NOMO-1 treated with DMSO at 0.1 percent for 48 hours (cell line): ENCODE results near the gene ACADVL.

Experiments used
- DNase-seq: peaks from one replicate; lab custom pipeline; 2025; ENCODE audit not compliant: unreplicated experiment; lab: John Stamatoyannopoulos, UW

Gene ACADVL

GRCh38 chr17:7250695-7251627 lies 31.2 kb downstream of the ACADVL start:
- no peak for DNase-seq

GRCh38 chr17:7251661-7252175 lies 32.0 kb downstream of the ACADVL start, which contains the start of gene CTDNEP1:
Gene CTDNEP1 (minus strand): TSS chr17:7251734. CDS start chr17:7251296, 438 bp downstream.
- DNase-seq = peak; percentile 98

GRCh38 chr17:7252176-7253043 lies 32.7 kb downstream of the ACADVL start, which contains the start of gene ELP5:
Gene ELP5 (plus strand): TSS chr17:7252215. CDS start chr17:7252551, 336 bp downstream.
- DNase-seq = peak; percentile 91

- DNase-seq = no peak
Observed at GRCh38 chr17:7253082-7253481, 33.3 kb downstream of the ACADVL start.

- DNase-seq = no peak
Observed at GRCh38 chr17:7254511-7254910, 34.8 kb downstream of the ACADVL start.

GRCh38 chr17:7256766-7257456 lies 37.2 kb downstream of the ACADVL start:
- DNase-seq = no peak

- no peak for DNase-seq
Observed at GRCh38 chr17:7258731-7259554, 39.2 kb downstream of the ACADVL start.

GRCh38 chr17:7259555-7259889 lies 39.8 kb downstream of the ACADVL start:
- DNase-seq = no peak

GRCh38 chr17:7260151-7260550 lies 40.4 kb downstream of the ACADVL start:
- no peak for DNase-seq

GRCh38 chr17:7260651-7261378 lies 41.1 kb downstream of the ACADVL start:
- no peak for DNase-seq

- no peak for DNase-seq
Observed at GRCh38 chr17:7261379-7262191, 41.8 kb downstream of the ACADVL start.

GRCh38 chr17:7262192-7262934 lies 42.6 kb downstream of the ACADVL start, which contains the start of gene CLDN7:
Gene CLDN7 (minus strand): TSS chr17:7262478. CDS start chr17:7262043, 435 bp downstream.
- no peak for DNase-seq

- DNase-seq = peak; percentile 37
Observed at GRCh38 chr17:7262935-7263800, 43.4 kb downstream of the ACADVL start.

GRCh38 chr17:7263801-7264078 lies 44.0 kb downstream of the ACADVL start:
- DNase-seq = no peak

- DNase-seq = no peak
Observed at GRCh38 chr17:7266784-7267183, 47.0 kb downstream of the ACADVL start.
